ENCODE results near the gene OTUD3. TPM values are rescaled to one million over a fixed set of nuclear protein-coding genes. Genes with fewer than 3 reads are reported as not detected.

The OTUD3 gene
- total and polyA plus RNA-seq, 9 of the 15 experiments (the other 6 are each of a cell fraction or from before 2014, with no cell fraction given): 2.0 to 16.6 (median 11.0) TPM

GRCh38 chr1:19940486-19941205 is 58.5 kb downstream of the OTUD3 start (continued):
- TF ChIP-seq, protein P1, sequence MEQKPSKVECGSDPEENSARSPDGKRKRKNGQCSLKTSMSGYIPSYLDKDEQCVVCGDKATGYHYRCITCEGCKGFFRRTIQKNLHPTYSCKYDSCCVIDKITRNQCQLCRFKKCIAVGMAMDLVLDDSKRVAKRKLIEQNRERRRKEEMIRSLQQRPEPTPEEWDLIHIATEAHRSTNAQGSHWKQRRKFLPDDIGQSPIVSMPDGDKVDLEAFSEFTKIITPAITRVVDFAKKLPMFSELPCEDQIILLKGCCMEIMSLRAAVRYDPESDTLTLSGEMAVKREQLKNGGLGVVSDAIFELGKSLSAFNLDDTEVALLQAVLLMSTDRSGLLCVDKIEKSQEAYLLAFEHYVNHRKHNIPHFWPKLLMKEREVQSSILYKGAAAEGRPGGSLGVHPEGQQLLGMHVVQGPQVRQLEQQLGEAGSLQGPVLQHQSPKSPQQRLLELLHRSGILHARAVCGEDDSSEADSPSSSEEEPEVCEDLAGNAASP (IDR thresholded peaks at IDR 0.05): no peak
- TF ChIP-seq ATF4 (CRISPR knock-in tag; IDR thresholded peaks at IDR 0.05): no peak

DNA sequence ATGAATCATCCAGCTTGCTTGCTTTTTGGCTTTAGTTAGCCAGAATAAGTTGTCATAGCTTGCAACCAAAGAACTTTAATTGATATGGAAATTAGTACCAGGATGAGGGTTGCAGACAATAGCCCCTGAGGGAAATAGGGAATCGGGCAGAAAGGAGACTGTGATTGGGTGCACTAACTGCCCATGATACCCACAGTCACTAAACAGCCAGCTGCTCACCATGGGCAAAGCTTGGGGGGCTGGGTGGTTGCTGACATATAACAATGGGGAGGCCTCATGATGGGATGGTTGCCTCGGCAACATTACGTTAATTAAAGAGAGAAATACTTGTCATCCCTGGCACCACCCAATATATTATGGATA is 59.0 kb downstream of the OTUD3 start:
- no peak overlapping the region for H2AFZ ChIP-seq (ENCODE audit: low read depth, low read length)
- ChIA-PET CTCF (ENCODE audit: low intra/inter-chr PET ratio) (no interaction called here), POLR2A (interaction anchor here (0.5 to 0.6 kb wide), 3 partner anchors 17 to 185 kb away, joined by 3 to 4 read pairs (median 3); no protein-coding TSS in a partner anchor)
- no peaks in the 10 kb centered on the region for H3K79me2 ChIP-seq (ENCODE audit: control insufficient read depth, insufficient read depth, low read length)
- H3K36me3 ChIP-seq (ENCODE audit: control insufficient read depth, insufficient read depth, low read length): no peaks in the 10 kb centered on the region
- H3K27ac ChIP-seq (ENCODE audit: extremely low read depth, low read depth, low read length): no peak overlapping the region
- no peak overlapping the region for H3K9ac ChIP-seq (ENCODE audit: insufficient read depth in 1 of 2, low read depth in 2 of 2, low read length in 2 of 2)
- no peaks in the 10 kb centered on the region for H3K9me1 ChIP-seq (ENCODE audit: control insufficient read depth, insufficient read depth, low read length)
- TF ChIP-seq HIVEP1 (CRISPR knock-in tag; IDR thresholded peaks at IDR 0.05): no peak
- TF ChIP-seq ZNF707 (CRISPR knock-in tag; conservative IDR thresholded peaks at IDR 0.05): peak; percentile 66
- no peak for DNase-seq (ENCODE audit: extremely low read depth in 1 of 4, low spot score in 3 of 4)
- ATAC-seq: no peak
- intact Hi-C loops (cut with micrococcal nuclease): no loop called here
- no peak overlapping the region for H3K4me3 ChIP-seq
- 0 out of 5 replicates have a peak, but pooled peaks cover 0 to 12% of the 10 kb centered on the region in 2 experiments for H3K27me3 ChIP-seq (ENCODE audit: control insufficient read depth in 2 of 2, insufficient read depth in 2 of 2, low read length in 2 of 2)
- in situ Hi-C loops (cut with MboI): no loop called here
- BruUV-seq (replicated peaks): no TSS peak
- FAIRE-seq: no peak
- H3K4me1 ChIP-seq (replicated peaks in 1 of 2; ENCODE audit: control insufficient read depth in 2 of 2, insufficient read depth in 2 of 2, low read length in 2 of 2): no peaks in the 10 kb centered on the region
- H4K20me1 ChIP-seq (replicated peaks; ENCODE audit: control insufficient read depth, insufficient read depth, low read length): no peaks in the 10 kb centered on the region
- H3K9me3 ChIP-seq (replicated peaks; ENCODE audit: control insufficient read depth, insufficient read depth, low read depth, low read length): no peaks in the 10 kb centered on the region
- no peak overlapping the region for H3K4me2 ChIP-seq (ENCODE audit: insufficient read depth, low read length)
- 5% methylated on average over 3 of the region's 3 CpGs for WGBS (ENCODE audit: insufficient coverage, low coverage, missing lambda C conversion rate)
